Measurements from ENCODE around the gene PCDHB3.
"Not testable (repeated sequence)": the region's sequence is repeated elsewhere in the genome, so short reads cannot be mapped to it uniquely, and the experiment has no call there.

PCDHB3 gene

DNA sequence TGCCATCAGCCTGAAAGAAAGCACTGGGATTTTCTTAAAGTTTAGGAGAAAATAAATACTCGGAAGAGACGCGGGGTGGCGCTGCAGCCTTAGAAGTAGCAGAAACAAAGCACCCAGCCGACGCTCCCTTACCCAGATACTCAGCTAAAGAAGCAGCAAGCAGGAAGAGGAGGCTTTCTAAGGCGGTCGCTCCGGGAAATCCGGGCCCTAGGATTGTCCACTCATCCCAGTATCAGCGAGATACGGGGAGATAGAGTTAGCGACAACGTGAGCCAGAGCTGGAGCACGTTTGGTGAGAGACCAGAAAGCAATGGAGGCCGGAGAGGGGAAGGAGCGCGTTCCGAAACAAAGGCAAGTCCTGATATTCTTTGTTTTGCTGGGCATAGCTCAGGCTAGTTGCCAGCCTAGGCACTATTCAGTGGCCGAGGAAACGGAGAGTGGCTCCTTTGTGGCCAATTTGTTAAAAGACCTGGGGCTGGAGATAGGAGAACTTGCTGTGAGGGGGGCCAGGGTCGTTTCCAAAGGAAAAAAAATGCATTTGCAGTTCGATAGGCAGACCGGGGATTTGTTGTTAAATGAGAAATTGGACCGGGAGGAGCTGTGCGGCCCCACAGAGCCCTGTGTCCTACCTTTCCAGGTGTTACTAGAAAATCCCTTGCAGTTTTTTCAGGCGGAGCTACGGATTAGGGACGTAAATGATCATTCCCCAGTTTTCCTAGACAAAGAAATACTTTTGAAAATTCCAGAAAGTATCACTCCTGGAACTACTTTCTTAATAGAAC, 5.6 kb upstream of the PCDHB3 start, which contains the start of gene PCDHB2:
TSS of gene PCDHB2 (plus strand) at position 135 of the 782 bp plus-strand sequence. CDS start at position 311, 176 bp downstream.
- Histone ChIP-seq H3K9me3 (replicated peaks; ENCODE audit: insufficient read depth, low read length) (no peaks in the 10 kb centered on the region), H3K36me3 (replicated peaks; ENCODE audit: insufficient read depth, low read length) (no peaks in the 10 kb centered on the region), H3K4me2 (ENCODE audit: low read depth, low read length) (peak within 1 kb of the TSS; percentile 4; the same call in 1 of the 2 replicates), H3K4me1 (ENCODE audit: low read length) (no peaks in the 10 kb centered on the region), H3K79me2 (ENCODE audit: low read length) (no peaks in the 10 kb centered on the region), H3K9ac (ENCODE audit: low read length) (peak within 1 kb of the TSS; percentile 22; the same call in 1 of the 2 replicates), H3K27me3 (replicated peaks; ENCODE audit: insufficient read depth, low read length) (no peaks in the 10 kb centered on the region), H3K4me3 (ENCODE audit: low read length) (peak within 1 kb of the TSS; percentile 50), H3F3A (ENCODE audit: insufficient read depth, low read length) (no peaks in the 10 kb centered on the region), H2AFZ (ENCODE audit: low read length) (peak within 1 kb of the TSS; percentile 46), H4K20me1 (ENCODE audit: insufficient read depth, low read length) (no peaks in the 10 kb centered on the region), H3K27ac (ENCODE audit: low read length) (no peak within 1 kb of the TSS), H3K9me2 (replicated peaks; ENCODE audit: insufficient read depth, low read length) (no peaks in the 10 kb centered on the region)
- peak; percentile 70 for DNase-seq
- TF ChIP-seq EZH2phosphoT487 (IDR thresholded peaks at IDR 0.05; ENCODE audit: low read length) = no peak
- TF ChIP-seq, protein P1, sequence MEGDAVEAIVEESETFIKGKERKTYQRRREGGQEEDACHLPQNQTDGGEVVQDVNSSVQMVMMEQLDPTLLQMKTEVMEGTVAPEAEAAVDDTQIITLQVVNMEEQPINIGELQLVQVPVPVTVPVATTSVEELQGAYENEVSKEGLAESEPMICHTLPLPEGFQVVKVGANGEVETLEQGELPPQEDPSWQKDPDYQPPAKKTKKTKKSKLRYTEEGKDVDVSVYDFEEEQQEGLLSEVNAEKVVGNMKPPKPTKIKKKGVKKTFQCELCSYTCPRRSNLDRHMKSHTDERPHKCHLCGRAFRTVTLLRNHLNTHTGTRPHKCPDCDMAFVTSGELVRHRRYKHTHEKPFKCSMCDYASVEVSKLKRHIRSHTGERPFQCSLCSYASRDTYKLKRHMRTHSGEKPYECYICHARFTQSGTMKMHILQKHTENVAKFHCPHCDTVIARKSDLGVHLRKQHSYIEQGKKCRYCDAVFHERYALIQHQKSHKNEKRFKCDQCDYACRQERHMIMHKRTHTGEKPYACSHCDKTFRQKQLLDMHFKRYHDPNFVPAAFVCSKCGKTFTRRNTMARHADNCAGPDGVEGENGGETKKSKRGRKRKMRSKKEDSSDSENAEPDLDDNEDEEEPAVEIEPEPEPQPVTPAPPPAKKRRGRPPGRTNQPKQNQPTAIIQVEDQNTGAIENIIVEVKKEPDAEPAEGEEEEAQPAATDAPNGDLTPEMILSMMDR (IDR thresholded peaks at IDR 0.05; ENCODE audit: low read length) = peak; percentile 58
- TF ChIP-seq EZH2 (optimal IDR thresholded peaks at IDR 0.05; ENCODE audit: low read depth, low read length) = no peak

DNA sequence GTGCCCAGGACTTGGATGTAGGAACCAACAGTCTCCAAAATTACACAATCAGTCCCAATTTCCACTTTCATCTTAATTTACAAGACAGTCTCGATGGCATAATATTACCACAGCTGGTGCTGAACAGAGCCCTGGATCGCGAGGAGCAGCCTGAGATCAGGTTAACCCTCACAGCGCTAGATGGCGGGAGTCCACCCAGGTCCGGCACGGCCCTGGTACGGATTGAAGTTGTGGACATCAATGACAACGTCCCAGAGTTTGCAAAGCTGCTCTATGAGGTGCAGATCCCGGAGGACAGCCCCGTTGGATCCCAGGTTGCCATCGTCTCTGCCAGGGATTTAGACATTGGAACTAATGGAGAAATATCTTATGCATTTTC, 5.0 kb upstream of the PCDHB3 start:
- Histone ChIP-seq H3K4me1 (ENCODE audit: low read length) (no peaks in the 10 kb centered on the region), H3K4me2 (ENCODE audit: low read depth, low read length) (peak overlapping the region; percentile 4; the same call in 1 of the 2 replicates), H3F3A (ENCODE audit: insufficient read depth, low read length) (no peaks in the 10 kb centered on the region), H3K9ac (ENCODE audit: low read length) (no peak overlapping the region), H3K4me3 (ENCODE audit: low read length) (no peak overlapping the region), H3K27me3 (replicated peaks; ENCODE audit: insufficient read depth, low read length) (no peaks in the 10 kb centered on the region), H2AFZ (ENCODE audit: low read length) (no peak overlapping the region), H3K9me3 (replicated peaks; ENCODE audit: insufficient read depth, low read length) (no peaks in the 10 kb centered on the region), H3K9me2 (replicated peaks; ENCODE audit: insufficient read depth, low read length) (no peaks in the 10 kb centered on the region), H3K36me3 (replicated peaks; ENCODE audit: insufficient read depth, low read length) (no peaks in the 10 kb centered on the region), H3K27ac (ENCODE audit: low read length) (no peak overlapping the region), H4K20me1 (ENCODE audit: insufficient read depth, low read length) (no peaks in the 10 kb centered on the region), H3K79me2 (ENCODE audit: low read length) (no peaks in the 10 kb centered on the region)
- no peak for DNase-seq
- TF ChIP-seq, protein P1 (IDR thresholded peaks at IDR 0.05; ENCODE audit: low read length) = no peak
- TF ChIP-seq EZH2 (optimal IDR thresholded peaks at IDR 0.05; ENCODE audit: low read depth, low read length) = no peak
- TF ChIP-seq EZH2phosphoT487 (IDR thresholded peaks at IDR 0.05; ENCODE audit: low read length) = no peak

DNA sequence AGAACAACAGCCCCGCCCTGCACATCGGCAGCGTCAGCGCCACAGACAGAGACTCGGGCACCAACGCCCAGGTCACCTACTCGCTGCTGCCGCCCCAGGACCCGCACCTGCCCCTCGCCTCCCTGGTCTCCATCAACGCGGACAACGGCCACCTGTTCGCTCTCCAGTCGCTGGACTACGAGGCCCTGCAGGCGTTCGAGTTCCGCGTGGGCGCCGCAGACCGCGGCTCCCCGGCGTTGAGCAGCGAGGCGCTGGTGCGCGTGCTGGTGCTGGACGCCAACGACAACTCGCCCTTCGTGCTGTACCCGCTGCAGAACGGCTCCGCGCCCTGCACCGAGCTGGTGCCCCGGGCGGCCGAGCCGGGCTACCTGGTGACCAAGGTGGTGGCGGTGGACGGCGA, 4.1 kb upstream of the PCDHB3 start:
- not testable (repeated sequence) for H3K79me2 ChIP-seq (ENCODE audit: low read length); DNase-seq; H3K4me1 ChIP-seq (ENCODE audit: low read length); H3K9me2 ChIP-seq (replicated peaks; ENCODE audit: insufficient read depth, low read length); H3K9me3 ChIP-seq (replicated peaks; ENCODE audit: insufficient read depth, low read length); H3K36me3 ChIP-seq (replicated peaks; ENCODE audit: insufficient read depth, low read length); H3K4me3 ChIP-seq (ENCODE audit: low read length); H3K9ac ChIP-seq (ENCODE audit: low read length); H3F3A ChIP-seq (ENCODE audit: insufficient read depth, low read length); H3K27ac ChIP-seq (ENCODE audit: low read length); H2AFZ ChIP-seq (ENCODE audit: low read length); H3K4me2 ChIP-seq (ENCODE audit: low read depth, low read length); H4K20me1 ChIP-seq (ENCODE audit: insufficient read depth, low read length); H3K27me3 ChIP-seq (replicated peaks; ENCODE audit: insufficient read depth, low read length)

DNA sequence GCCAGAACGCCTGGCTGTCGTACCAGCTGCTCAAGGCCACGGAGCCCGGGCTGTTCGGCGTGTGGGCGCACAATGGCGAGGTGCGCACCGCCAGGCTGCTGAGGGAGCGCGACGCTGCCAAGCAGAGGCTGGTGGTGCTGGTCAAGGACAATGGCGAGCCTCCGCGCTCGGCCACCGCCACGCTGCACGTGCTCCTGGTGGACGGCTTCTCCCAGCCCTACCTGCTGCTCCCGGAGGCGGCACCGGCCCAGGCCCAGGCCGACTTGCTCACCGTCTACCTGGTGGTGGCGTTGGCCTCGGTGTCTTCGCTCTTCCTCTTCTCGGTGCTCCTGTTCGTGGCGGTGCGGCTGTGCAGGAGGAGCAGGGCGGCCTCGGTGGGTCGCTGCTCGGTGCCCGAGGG, 3.7 kb upstream of the PCDHB3 start:
- not testable (repeated sequence) for DNase-seq; H3K27me3 ChIP-seq (replicated peaks; ENCODE audit: insufficient read depth, low read length); H3K36me3 ChIP-seq (replicated peaks; ENCODE audit: insufficient read depth, low read length); H3K4me3 ChIP-seq (ENCODE audit: low read length); H3F3A ChIP-seq (ENCODE audit: insufficient read depth, low read length); H3K4me1 ChIP-seq (ENCODE audit: low read length); H3K4me2 ChIP-seq (ENCODE audit: low read depth, low read length); H3K9me2 ChIP-seq (replicated peaks; ENCODE audit: insufficient read depth, low read length); H3K79me2 ChIP-seq (ENCODE audit: low read length); H3K9me3 ChIP-seq (replicated peaks; ENCODE audit: insufficient read depth, low read length); H4K20me1 ChIP-seq (ENCODE audit: insufficient read depth, low read length); H3K27ac ChIP-seq (ENCODE audit: low read length); H3K9ac ChIP-seq (ENCODE audit: low read length); H2AFZ ChIP-seq (ENCODE audit: low read length)

Measured in MM.1S (cell line).